ENCODE measurements around the gene KLHL14. TPM values are rescaled to one million over a fixed set of nuclear protein-coding genes. Genes with fewer than 3 reads are reported as not detected.

The KLHL14 gene
- under 1 TPM in 3 of 4 donors, not detected in 1; 0.14 to 0.75 (median 0.64) TPM for total RNA-seq

- Histone ChIP-seq H3K4me1 (peaks cover 17 to 22% (median 22%) of the 10 kb centered on the region in 4 donors), H3K4me3 (peak within 1 kb of the TSS in 3 of 4 donors; percentile 4 to 54 (median 31)), H3K27ac (no peak within 1 kb of the TSS), H3K36me3 (no peaks in the 10 kb centered on the region), H3K27me3 (peaks cover 54% of the 10 kb centered on the region), H3K9me3 (no peaks in the 10 kb centered on the region)
- TF ChIP-seq POLR2AphosphoS5 (IDR thresholded peaks at IDR 0.05), result no peak
- TF ChIP-seq POLR2A (IDR thresholded peaks at IDR 0.05), result no peak
- TF ChIP-seq, protein P1, sequence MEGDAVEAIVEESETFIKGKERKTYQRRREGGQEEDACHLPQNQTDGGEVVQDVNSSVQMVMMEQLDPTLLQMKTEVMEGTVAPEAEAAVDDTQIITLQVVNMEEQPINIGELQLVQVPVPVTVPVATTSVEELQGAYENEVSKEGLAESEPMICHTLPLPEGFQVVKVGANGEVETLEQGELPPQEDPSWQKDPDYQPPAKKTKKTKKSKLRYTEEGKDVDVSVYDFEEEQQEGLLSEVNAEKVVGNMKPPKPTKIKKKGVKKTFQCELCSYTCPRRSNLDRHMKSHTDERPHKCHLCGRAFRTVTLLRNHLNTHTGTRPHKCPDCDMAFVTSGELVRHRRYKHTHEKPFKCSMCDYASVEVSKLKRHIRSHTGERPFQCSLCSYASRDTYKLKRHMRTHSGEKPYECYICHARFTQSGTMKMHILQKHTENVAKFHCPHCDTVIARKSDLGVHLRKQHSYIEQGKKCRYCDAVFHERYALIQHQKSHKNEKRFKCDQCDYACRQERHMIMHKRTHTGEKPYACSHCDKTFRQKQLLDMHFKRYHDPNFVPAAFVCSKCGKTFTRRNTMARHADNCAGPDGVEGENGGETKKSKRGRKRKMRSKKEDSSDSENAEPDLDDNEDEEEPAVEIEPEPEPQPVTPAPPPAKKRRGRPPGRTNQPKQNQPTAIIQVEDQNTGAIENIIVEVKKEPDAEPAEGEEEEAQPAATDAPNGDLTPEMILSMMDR (IDR thresholded peaks at IDR 0.05), result no peak
- TF ChIP-seq EP300 (IDR thresholded peaks at IDR 0.05; ENCODE audit: low read depth), result no peak
- intact Hi-C loops (cut with DNase I; ENCODE audit: low total_unique reads) (no loop called here), in situ Hi-C loops (cut with MboI; ENCODE audit: low pct_ligation_motif_present in 1 of 4, low pct_unique_long_range_greater_than_20kb in 1 of 4, low sequenced_read_pairs in 3 of 4) (no loop called here)
- DNase-seq, result no peak
- WGBS, 2 donors (ENCODE audit: low coverage in 1 of 2), result 49 to 51% methylated on average over 17 of the region's 17 CpGs
These were observed at the start of gene KLHL14 for GRCh38 chr18:32772581-32773381. Gene KLHL14 (minus strand): TSS chr18:32773023. CDS start chr18:32770591, 2,432 bp downstream.

- in situ Hi-C loops (cut with MboI; ENCODE audit: low pct_ligation_motif_present in 1 of 4, low pct_unique_long_range_greater_than_20kb in 1 of 4, low sequenced_read_pairs in 3 of 4) (no loop called here), intact Hi-C loops (cut with DNase I; ENCODE audit: low total_unique reads) (no loop called here)
- TF ChIP-seq, protein P1 (IDR thresholded peaks at IDR 0.05), result no peak
- no peak for TF ChIP-seq EP300 (IDR thresholded peaks at IDR 0.05; ENCODE audit: low read depth)
- no peak for TF ChIP-seq POLR2A (IDR thresholded peaks at IDR 0.05)
- TF ChIP-seq POLR2AphosphoS5 (IDR thresholded peaks at IDR 0.05), result no peak
- H3K4me3 ChIP-seq, result no peak overlapping the region
- no peaks in the 10 kb centered on the region for H3K4me1 ChIP-seq
- no peak overlapping the region for H3K27ac ChIP-seq
- 89 to 90% methylated on average over 8 to 16 of the region's 16 CpGs for WGBS, 2 donors (ENCODE audit: low coverage in 1 of 2)
- no peak for DNase-seq
- no peaks in the 10 kb centered on the region for H3K27me3 ChIP-seq
- H3K9me3 ChIP-seq, result no peaks in the 10 kb centered on the region
- no peaks in the 10 kb centered on the region for H3K36me3 ChIP-seq
These were observed 49.4 kb upstream of the KLHL14 start for GRCh38 chr18:32822197-32822596.

DNA sequence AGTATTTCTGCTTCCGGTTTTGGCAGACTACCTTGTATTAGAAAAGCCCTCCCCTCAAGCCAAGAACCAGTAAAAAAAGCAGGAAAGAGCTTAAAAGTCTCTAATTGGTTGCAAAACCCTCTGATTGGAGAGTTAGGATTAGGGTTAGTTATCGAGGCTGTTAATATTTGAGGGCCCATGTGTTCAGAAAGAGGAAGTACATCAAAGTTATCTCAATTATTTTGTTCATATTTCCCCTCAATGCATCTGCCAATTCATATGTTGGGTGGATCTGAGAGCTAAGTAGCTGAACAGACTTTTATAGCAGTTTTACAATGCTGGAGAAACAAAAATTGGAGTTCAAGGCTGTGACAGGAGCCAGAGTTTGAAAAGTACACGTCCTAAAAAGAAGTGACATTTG, 43.1 kb upstream of the KLHL14 start:
- Histone ChIP-seq H3K4me3 (no peak overlapping the region), H3K27ac (no peak overlapping the region), H3K4me1 (no peaks in the 10 kb centered on the region), H3K36me3 (no peaks in the 10 kb centered on the region), H3K9me3 (no peaks in the 10 kb centered on the region), H3K27me3 (no peaks in the 10 kb centered on the region)
- 63 to 68% methylated on average over 3 of the region's 3 CpGs for WGBS, 2 donors (ENCODE audit: low coverage in 1 of 2)
- TF ChIP-seq, protein P1 (IDR thresholded peaks at IDR 0.05), result no peak
- TF ChIP-seq POLR2A (IDR thresholded peaks at IDR 0.05) (no peak), POLR2AphosphoS5 (IDR thresholded peaks at IDR 0.05) (no peak), EP300 (IDR thresholded peaks at IDR 0.05; ENCODE audit: low read depth) (no peak)
- intact Hi-C loops (cut with DNase I; ENCODE audit: low total_unique reads) (loop anchor here (1.0 kb wide), 1 partner anchor 46 kb away; no protein-coding TSS in a partner anchor), in situ Hi-C loops (cut with MboI; ENCODE audit: low pct_ligation_motif_present in 1 of 4, low pct_unique_long_range_greater_than_20kb in 1 of 4, low sequenced_read_pairs in 3 of 4) (no loop called here)
- DNase-seq, result no peak

- no peaks in the 10 kb centered on the region for H3K9me3 ChIP-seq
- in situ Hi-C loops (cut with MboI; ENCODE audit: low pct_ligation_motif_present in 1 of 4, low pct_unique_long_range_greater_than_20kb in 1 of 4, low sequenced_read_pairs in 3 of 4) (no loop called here), intact Hi-C loops (cut with DNase I; ENCODE audit: low total_unique reads) (no loop called here)
- no peaks in the 10 kb centered on the region for H3K27me3 ChIP-seq
- H3K27ac ChIP-seq, result no peak overlapping the region
- DNase-seq, result no peak
- H3K4me3 ChIP-seq, result no peak overlapping the region
- no peaks in the 10 kb centered on the region for H3K4me1 ChIP-seq
- H3K36me3 ChIP-seq, result no peaks in the 10 kb centered on the region
- 51 to 98% methylated on average over 3 of the region's 3 CpGs for WGBS, 2 donors (ENCODE audit: low coverage in 1 of 2)
- TF ChIP-seq POLR2AphosphoS5 (IDR thresholded peaks at IDR 0.05) (no peak), POLR2A (IDR thresholded peaks at IDR 0.05) (no peak), EP300 (IDR thresholded peaks at IDR 0.05; ENCODE audit: low read depth) (no peak)
- TF ChIP-seq, protein P1 (IDR thresholded peaks at IDR 0.05), result no peak
These were observed 39.5 kb upstream of the KLHL14 start for GRCh38 chr18:32812342-32812741.
